AG08395 (cell line): ENCODE results near the gene VPS13D.
A peak's percentile ranks its signal among the peaks of the same experiment; 100 is the strongest.

Source experiments
- DNase-seq: peaks from one replicate; pipeline ENCODE4 v3.0.0; 2012; ENCODE audit warnings: mixed read lengths, low spot score

The VPS13D gene

GRCh38 chr1:12232221-12232620, 2.4 kb downstream of the VPS13D start:
- DNase-seq, result no peak

GRCh38 chr1:12244078-12244477, 14.2 kb downstream of the VPS13D start:
- DNase-seq, result peak; percentile 37

- DNase-seq, result no peak
Observed at GRCh38 chr1:12244585-12244984, 14.8 kb downstream of the VPS13D start.

GRCh38 chr1:12245116-12245515, 15.3 kb downstream of the VPS13D start:
- DNase-seq, result no peak

- DNase-seq, result no peak
Observed at GRCh38 chr1:12245733-12246132, 15.9 kb downstream of the VPS13D start.

- DNase-seq, result no peak
Observed at GRCh38 chr1:12246584-12246983, 16.8 kb downstream of the VPS13D start.

GRCh38 chr1:12249181-12249580, 19.4 kb downstream of the VPS13D start:
- peak; percentile 60 for DNase-seq

GRCh38 chr1:12249748-12250147, 19.9 kb downstream of the VPS13D start:
- DNase-seq, result no peak

- DNase-seq, result no peak
Observed at GRCh38 chr1:12251442-12251841, 21.6 kb downstream of the VPS13D start.

GRCh38 chr1:12255913-12256312, 26.1 kb downstream of the VPS13D start:
- DNase-seq, result no peak

GRCh38 chr1:12258272-12258671, 28.4 kb downstream of the VPS13D start:
- DNase-seq, result no peak

GRCh38 chr1:12269351-12269750, 39.5 kb downstream of the VPS13D start:
- DNase-seq, result no peak

- DNase-seq, result no peak
Observed at GRCh38 chr1:12271033-12271432, 41.2 kb downstream of the VPS13D start.

GRCh38 chr1:12272770-12273169, 42.9 kb downstream of the VPS13D start:
- no peak for DNase-seq

GRCh38 chr1:12275370-12275769, 45.5 kb downstream of the VPS13D start:
- peak; percentile 54 for DNase-seq

GRCh38 chr1:12276225-12276624, 46.4 kb downstream of the VPS13D start:
- DNase-seq, result peak; percentile 66

GRCh38 chr1:12279003-12279402, 49.2 kb downstream of the VPS13D start:
- DNase-seq, result no peak

GRCh38 chr1:12279728-12280464, 50.1 kb downstream of the VPS13D start:
- no peak for DNase-seq

GRCh38 chr1:12282142-12282541, 52.3 kb downstream of the VPS13D start:
- DNase-seq, result no peak

- DNase-seq, result no peak
Observed at GRCh38 chr1:12284486-12284885, 54.7 kb downstream of the VPS13D start.

GRCh38 chr1:12285496-12286143, 55.8 kb downstream of the VPS13D start:
- no peak for DNase-seq

GRCh38 chr1:12287869-12288268, 58.0 kb downstream of the VPS13D start:
- no peak for DNase-seq

- no peak for DNase-seq
Observed at GRCh38 chr1:12290828-12291227, 61.0 kb downstream of the VPS13D start.

GRCh38 chr1:12293416-12293815, 63.6 kb downstream of the VPS13D start:
- DNase-seq, result no peak
